HepG2 (cell line): ENCODE results near the gene MEGF11. TPM values are rescaled to one million over a fixed set of nuclear protein-coding genes. Genes with fewer than 3 reads are reported as not detected.

ENCODE experiments used
- ATAC-seq: fragments of 200-7000 bp; cut with Tn5 transposase; 3 replicates; pipeline ENCODE4 v1.9.1; 2020; ENCODE audit warnings: mild to moderate bottlenecking, moderate library complexity
- BruUV-seq: library from RNA; stranded (reverse); fragments of 400-500 nt; replicated peaks from 2 replicates; lab custom pipeline; 2021; lab: Mats Ljungman, UMichigan
- CTCF ChIA-PET: fragments of 300-600 bp; formaldehyde crosslinking; extraction: SDS; loops from one replicate; lab custom pipeline; 2021; ENCODE audit warnings: low total read pairs, inconsistent platforms, low intra/inter-chr PET ratio; lab: Yijun Ruan, JAX
- POLR2A ChIA-PET: fragments of 350-600 bp; sonication (Branson Sonifier 250); formaldehyde crosslinking; loops from one replicate; lab custom pipeline; 2020; ENCODE audit warnings: antibody characterized with exemption, inconsistent platforms; lab: Yijun Ruan, JAX
- DNase-seq: peaks from one replicate; pipeline ENCODE4 v3.0.0-alpha.2; 2015; ENCODE audit warnings: low spot score
- FAIRE-seq: peaks from 3 replicates; lab custom pipeline; 2011; peaks lifted over from hg19 to GRCh38; lab: Jason Lieb, UNC
- H2AFZ ChIP-seq: one replicate; pipeline ENCODE4 v1.6.1; 2011; ENCODE audit warnings: low read length, inconsistent platforms
- H3K27ac ChIP-seq: fragments of 300-600 bp; 3 replicates; pipeline ENCODE4 v1.8.0; 2011; ENCODE audit warnings: mixed run types, mild to moderate bottlenecking, mixed read lengths, low read length, inconsistent platforms; ENCODE audit not compliant: insufficient read depth; ENCODE audit errors: extremely low read length
- H3K27me3 ChIP-seq, 2 experiments: fragments of 200-600 bp in 1 of 2; 2 replicates in 1 of 2; 3 replicates in 1 of 2; pipeline versions ENCODE4 v1.6.0 to v1.8.0; 2011; ENCODE audit warnings: low read length in 2 of 2, mild to moderate bottlenecking in 2 of 2, moderate library complexity in 2 of 2, inconsistent platforms in 1 of 2; ENCODE audit not compliant: insufficient read depth in 2 of 2, control insufficient read depth in 1 of 2
- H3K36me3 ChIP-seq, 2 experiments: fragments of 200-600 bp in 1 of 2; replicated peaks in 1 of 2; 2 replicates in 1 of 2; 3 replicates in 1 of 2; pipeline versions ENCODE4 v1.5.1 to v1.8.0; 2011; ENCODE audit warnings: low read length in 2 of 2, inconsistent platforms in 1 of 2; ENCODE audit not compliant: insufficient read depth in 2 of 2, control insufficient read depth in 1 of 2
- H3K4me1 ChIP-seq: 2 replicates; pipeline ENCODE4 v1.5.1; 2012; ENCODE audit warnings: low read length, inconsistent platforms; ENCODE audit not compliant: insufficient read depth
- H3K4me2 ChIP-seq: 2 replicates; pipeline ENCODE4 v1.6.0; 2011; ENCODE audit warnings: low read depth, low read length, inconsistent platforms
- H3K4me3 ChIP-seq, 3 experiments: fragments of 200-600 bp in 1 of 3; sonication (generic), shearing (Covaris generic) in 1 of 3; replicated peaks in 1 of 3; 2 replicates each; pipeline ENCODE4 v1.5.1; 2011 to 2016; ENCODE audit warnings: low read length in 3 of 3, inconsistent platforms in 2 of 3, low read depth in 2 of 3, mild to moderate bottlenecking in 2 of 3, control low read depth in 1 of 3, mixed read lengths in 1 of 3; ENCODE audit not compliant: insufficient read depth in 1 of 3
- H3K79me2 ChIP-seq: one replicate; pipeline ENCODE4 v1.6.1; 2011; ENCODE audit warnings: low read length, inconsistent platforms; ENCODE audit not compliant: insufficient read depth
- H3K9ac ChIP-seq: 2 replicates; pipeline ENCODE4 v1.6.0; 2011; ENCODE audit warnings: mild to moderate bottlenecking, low read depth, low read length, inconsistent platforms; ENCODE audit not compliant: insufficient read depth
- H3K9me3 ChIP-seq: 2 replicates; pipeline ENCODE4 v1.5.1; 2012; ENCODE audit warnings: mild to moderate bottlenecking, low read length
- H4K20me1 ChIP-seq: 2 replicates; pipeline ENCODE4 v1.6.0; 2011; ENCODE audit warnings: inconsistent platforms, mild to moderate bottlenecking, low read length, moderate library complexity; ENCODE audit not compliant: insufficient read depth
- HDAC2 ChIP-seq: sonication (generic); formaldehyde crosslinking; IDR thresholded peaks from 2 replicates; pipeline ENCODE4 v1.4.0; 2020; ENCODE audit warnings: missing genetic modification reagents
- HMGA1 ChIP-seq: sonication (generic); formaldehyde crosslinking; conservative IDR thresholded peaks from 2 replicates; pipeline ENCODE4 v1.4.0; 2020; ENCODE audit warnings: missing genetic modification reagents
- KMT2A ChIP-seq: sonication (generic); formaldehyde crosslinking; IDR thresholded peaks from 2 replicates; pipeline ENCODE4 v1.4.0; 2020; ENCODE audit warnings: missing genetic modification reagents
- LBX2 ChIP-seq: sonication (generic); formaldehyde crosslinking; IDR thresholded peaks from 2 replicates; pipeline ENCODE4 v1.5.0; 2020; ENCODE audit warnings: missing genetic modification reagents, mild to moderate bottlenecking, borderline replicate concordance
- PTBP1 ChIP-seq: fragments of 200-400 bp; formaldehyde crosslinking; IDR thresholded peaks from 2 replicates; pipeline ENCODE4 v1.6.1; 2018; ENCODE audit warnings: low read length, low read depth; ENCODE audit not compliant: poor library complexity, severe bottlenecking
- RAD21 ChIP-seq: fragments of 450-650 bp; formaldehyde crosslinking; IDR thresholded peaks from 2 replicates; pipeline ENCODE4 v1.5.0; 2020; ENCODE audit warnings: mild to moderate bottlenecking
- RFX3 ChIP-seq: IDR thresholded peaks from 2 replicates; pipeline ENCODE4 v1.6.1; 2016; ENCODE audit warnings: missing biosample characterization, missing genetic modification reagents
- RNF2 ChIP-seq: fragments of 450-650 bp; conservative IDR thresholded peaks from 2 replicates; pipeline ENCODE4 v1.6.1; 2016; ENCODE audit warnings: low read depth
- SNRNP70 ChIP-seq: fragments of 200-400 bp; formaldehyde crosslinking; IDR thresholded peaks from 2 replicates; pipeline ENCODE4 v1.6.1; 2017; ENCODE audit warnings: mild to moderate bottlenecking, low read depth, low read length, moderate library complexity
- ZBTB2 ChIP-seq: sonication (generic); formaldehyde crosslinking; IDR thresholded peaks from 2 replicates; pipeline ENCODE4 v1.8.0; 2022; ENCODE audit warnings: low read depth, missing genetic modification reagents
- ZEB1 ChIP-seq: IDR thresholded peaks from 2 replicates; pipeline ENCODE4 v1.6.1; 2012; ENCODE audit warnings: mild to moderate bottlenecking, low read depth, inconsistent platforms; ENCODE audit not compliant: insufficient replicate concordance
- ZNF205 ChIP-seq: IDR thresholded peaks from 2 replicates; pipeline ENCODE4 v1.6.1; 2018; ENCODE audit warnings: missing biosample characterization, missing genetic modification reagents
- ZNF407 ChIP-seq: sonication (generic); formaldehyde crosslinking; IDR thresholded peaks from one replicate; pipeline ENCODE4 v1.5.1; 2020; ENCODE audit warnings: mild to moderate bottlenecking, missing genetic modification reagents; ENCODE audit errors: not compliant biosample characterization
- ZNF460 ChIP-seq: sonication (generic); formaldehyde crosslinking; IDR thresholded peaks from 2 replicates; pipeline ENCODE4 v1.5.1; 2020; ENCODE audit warnings: missing genetic modification reagents, mild to moderate bottlenecking, borderline replicate concordance
- ZNF577 ChIP-seq: sonication (generic); formaldehyde crosslinking; IDR thresholded peaks from 2 replicates; pipeline ENCODE4 v1.4.0; 2020; ENCODE audit warnings: mild to moderate bottlenecking, low read depth, missing genetic modification reagents, borderline replicate concordance
- WGBS: methylation state at CpG from one replicate; pipeline ENCODE4 v1.1.6; 2017; ENCODE audit warnings: low lambda C conversion rate; 5-methylcytosine and 5-hydroxymethylcytosine counted together
- in situ Hi-C: cut with HindIII; loops from 2 replicates; pipeline ENCODE4 v1.10.0; 2017; ENCODE audit warnings: low pct_unique_long_range_greater_than_20kb; ENCODE audit not compliant: extremely low pct_ligation_motif_present
- intact Hi-C: fragments of 100-400 bp; cut with micrococcal nuclease; formaldehyde crosslinking; loops from one replicate; pipeline ENCODE4 v1.10.0; 2022; ENCODE audit not compliant: unreplicated experiment
- polyA plus RNA-seq, 8 experiments: library from polyadenylated mRNA; depleted of rRNA in 3 of 8; stranded (reverse) in 7 of 8; unstranded in 1 of 8; fragments of >200 nt; fragmentation: Illumina TruSeq in 4 of 8; extraction: Trizol in 4 of 8; gene quantifications; 2 replicates each; pipeline versions ENCODE4 v1.2.1 to v1.2.3, GENCODE V29; 2011 to 2016; ENCODE audit warnings: low read depth in 4 of 8, missing spikeins in 1 of 8, mixed read lengths in 1 of 8; ENCODE audit not compliant: insufficient read depth in 1 of 8
- total RNA-seq, 5 experiments: library from RNA; depleted of rRNA; stranded (reverse); fragments of >200 nt; fragmentation: Illumina TruSeq; extraction: Trizol; gene quantifications; 2 replicates each; pipeline ENCODE4 v1.2.3, GENCODE V29; 2016; ENCODE audit warnings: low read depth in 1 of 5

Gene MEGF11
- total and polyA plus RNA-seq, 2 of the 13 experiments (the other 11 are each of a cell fraction or from before 2014, with no cell fraction given), result not detected

- no peak for TF ChIP-seq ZNF407 (CRISPR knock-in tag)
- TF ChIP-seq KMT2A (CRISPR knock-in tag), result no peak
These were observed 133.1 kb downstream of the MEGF11 start (continued) for GRCh38 chr15:66120422-66120821.

GRCh38 chr15:66117841-66118240 lies 135.7 kb downstream of the MEGF11 start:
- Histone ChIP-seq H3K27ac (no peak overlapping the region), H2AFZ (no peak overlapping the region), H3K9me3 (no peaks in the 10 kb centered on the region), H4K20me1 (no peaks in the 10 kb centered on the region), H3K4me2 (no peak overlapping the region), H3K27me3 (peaks cover 4 to 35% of the 10 kb centered on the region in 2 experiments), H3K36me3 (no peaks in the 10 kb centered on the region), H3K9ac (no peak overlapping the region), H3K4me3 (no peak overlapping the region), H3K4me1 (no peaks in the 10 kb centered on the region), H3K79me2 (no peaks in the 10 kb centered on the region)
- no peak for DNase-seq
- POLR2A ChIA-PET, result no interaction called here
- no peak for ATAC-seq
- no peak for FAIRE-seq
- no TSS peak for BruUV-seq
- CTCF ChIA-PET, result no interaction called here
- in situ Hi-C loops, result no loop called here
- WGBS, result 0% methylated on average over 4 of the region's 4 CpGs
- intact Hi-C loops, result no loop called here
- TF ChIP-seq SNRNP70 (no peak), RFX3 (CRISPR knock-in tag) (no peak), HMGA1 (no peak), PTBP1 (no peak), ZNF205 (CRISPR knock-in tag) (no peak), HDAC2 (CRISPR knock-in tag) (no peak), ZNF460 (CRISPR knock-in tag) (no peak), RNF2 (no peak), ZBTB2 (no peak), ZNF577 (CRISPR knock-in tag) (no peak), RAD21 (CRISPR knock-in tag) (no peak), LBX2 (CRISPR knock-in tag) (no peak), ZEB1 (no peak)
